ENCODE results near the gene ATP8B3. TPM values are rescaled to one million over a fixed set of nuclear protein-coding genes. Genes with fewer than 3 reads are reported as not detected.

Gene ATP8B3
- total RNA-seq, 1 experiment from 2014 or later, result 9.6 TPM

- no peak overlapping the region for H3K9ac ChIP-seq (ENCODE audit: extremely low read depth, insufficient read length, low read length)
- H3K27ac Mint-ChIP-seq, result no peak overlapping the region
- H3K23ac ChIP-seq (ENCODE audit: insufficient read length, low read depth, low read length), result no peak overlapping the region
- no peaks in the 10 kb centered on the region for H3K4me1 Mint-ChIP-seq
- no peak overlapping the region for H4K8ac ChIP-seq (replicated peaks; ENCODE audit: insufficient read length, low read depth, low read length)
- no peak overlapping the region for H2BK120ac ChIP-seq (ENCODE audit: low read depth, low read length, poor library complexity, severe bottlenecking)
- H3K4ac ChIP-seq (ENCODE audit: low read depth, low read length), result no peak overlapping the region
- H3K9me3 ChIP-seq (ENCODE audit: control insufficient read depth, low read depth, low read length), result no peaks in the 10 kb centered on the region
- H3K56ac ChIP-seq (ENCODE audit: insufficient read length, low read depth, low read length), result no peak overlapping the region
- no peak overlapping the region for H3K14ac ChIP-seq (ENCODE audit: insufficient read depth, low read length)
- no peak for TF ChIP-seq CTCF (conservative IDR thresholded peaks at IDR 0.05)
- peaks cover 6 to 41% (median 37%) of the 10 kb centered on the region in 3 experiments for H3K36me3 Mint-ChIP-seq (ENCODE audit: insufficient read depth in 1 of 3, low read depth in 3 of 3)
- no peak for DNase-seq
- H3K9me3 Mint-ChIP-seq, result no peaks in the 10 kb centered on the region
- H4K5ac ChIP-seq (ENCODE audit: insufficient read length, low read depth, low read length), result no peak overlapping the region
- H4K20me1 ChIP-seq (ENCODE audit: control insufficient read depth, insufficient read depth, insufficient read length), result no peaks in the 10 kb centered on the region
- WGBS (ENCODE audit: extremely low coverage, insufficient read length, low lambda C conversion rate), result no CpG with 5 or more reads among the region's 33 CpGs
- no peak overlapping the region for H3K4me3 Mint-ChIP-seq
- no peaks in the 10 kb centered on the region for H3K79me2 ChIP-seq (ENCODE audit: insufficient read depth, low read length)
- H2BK15ac ChIP-seq (ENCODE audit: low read depth, low read length), result no peak overlapping the region
- no peaks in the 10 kb centered on the region for H3K23me2 ChIP-seq (ENCODE audit: insufficient read length, low read depth, low read length, poor library complexity, severe bottlenecking)
- H3K27me3 ChIP-seq (ENCODE audit: insufficient read depth, low read length), result no peaks in the 10 kb centered on the region
- H3K4me1 ChIP-seq (ENCODE audit: insufficient read depth, low read length), result no peaks in the 10 kb centered on the region
- no peak overlapping the region for H2AFZ ChIP-seq (ENCODE audit: low read length)
- no peaks in the 10 kb centered on the region for H3K27me3 Mint-ChIP-seq (ENCODE audit: low read depth)
- no peak overlapping the region for H3T11ph ChIP-seq (ENCODE audit: low read length)
- no peak overlapping the region for H4K91ac ChIP-seq (ENCODE audit: insufficient read length, low read depth, low read length)
- H3K4me2 ChIP-seq (ENCODE audit: insufficient read depth, insufficient read length, low read length), result no peak overlapping the region
- H3K79me1 ChIP-seq (ENCODE audit: insufficient read depth, low read depth, low read length, poor library complexity, severe bottlenecking), result no peaks in the 10 kb centered on the region
- H3K27ac ChIP-seq (ENCODE audit: insufficient read length, low read depth, low read length), result no peak overlapping the region
- no peak overlapping the region for H2AK5ac ChIP-seq (ENCODE audit: insufficient read length, low read length)
- H3K18ac ChIP-seq (ENCODE audit: insufficient read length, low read depth, low read length), result no peak overlapping the region
- H2BK12ac ChIP-seq (ENCODE audit: insufficient read length, low read depth, low read length), result no peak overlapping the region
- no peak overlapping the region for H2BK5ac ChIP-seq (ENCODE audit: insufficient read length, low read length)
- H2BK20ac ChIP-seq (ENCODE audit: low read depth, low read length, poor library complexity, severe bottlenecking), result no peak overlapping the region
Measured at GRCh38 chr19:1818549-1819195, 6.6 kb upstream of the ATP8B3 start.

Data from H9 (cell line).